Activated CD4-positive, alpha-beta T cell treated with anti-CD3 and anti-CD28 coated beads for 1 hour (primary cell): ENCODE data around the gene WSB1.
"Not testable (repeated sequence)": the region's sequence is repeated elsewhere in the genome, so short reads cannot be mapped to it uniquely, and the experiment has no call there.

Experiments used
- DNase-seq: peaks from one replicate; pipeline ENCODE4 v3.0.0-alpha.2; 2020

WSB1 gene

GRCh38 chr17:27318633-27319032, 24.7 kb downstream of the WSB1 start:
- no peak for DNase-seq

- no peak for DNase-seq
These were observed 25.8 kb downstream of the WSB1 start for GRCh38 chr17:27319541-27320221.

- no peak for DNase-seq
These were observed 26.3 kb downstream of the WSB1 start for GRCh38 chr17:27320222-27320560.

GRCh38 chr17:27321372-27321771, 27.5 kb downstream of the WSB1 start:
- DNase-seq: no peak

GRCh38 chr17:27322026-27322425, 28.1 kb downstream of the WSB1 start:
- DNase-seq: no peak

GRCh38 chr17:27322690-27323508, 29.0 kb downstream of the WSB1 start:
- DNase-seq: no peak

GRCh38 chr17:27323538-27324215, 29.8 kb downstream of the WSB1 start:
- DNase-seq: no peak

- no peak for DNase-seq
These were observed 30.9 kb downstream of the WSB1 start for GRCh38 chr17:27324771-27325339.

GRCh38 chr17:27326051-27326450, 32.1 kb downstream of the WSB1 start:
- no peak for DNase-seq

GRCh38 chr17:27326585-27326984, 32.7 kb downstream of the WSB1 start:
- DNase-seq: no peak

GRCh38 chr17:27327397-27327796, 33.5 kb downstream of the WSB1 start:
- no peak for DNase-seq

- DNase-seq: no peak
These were observed 34.0 kb downstream of the WSB1 start for GRCh38 chr17:27327871-27328270.

GRCh38 chr17:27328686-27329085, 34.8 kb downstream of the WSB1 start:
- not testable (repeated sequence) for DNase-seq

- no peak for DNase-seq
These were observed 35.4 kb downstream of the WSB1 start for GRCh38 chr17:27329146-27329805.

GRCh38 chr17:27332047-27332393, 38.1 kb downstream of the WSB1 start:
- DNase-seq: no peak

- DNase-seq: peak; percentile 85
These were observed 38.8 kb downstream of the WSB1 start for GRCh38 chr17:27332485-27333409.

GRCh38 chr17:27333410-27333980, 39.6 kb downstream of the WSB1 start:
- no peak for DNase-seq

- DNase-seq: no peak
These were observed 42.3 kb downstream of the WSB1 start for GRCh38 chr17:27336184-27336583.

GRCh38 chr17:27338536-27338985, 44.6 kb downstream of the WSB1 start:
- DNase-seq: no peak

- DNase-seq: no peak
These were observed 45.4 kb downstream of the WSB1 start for GRCh38 chr17:27339198-27339835.
